HG03439 (cell line): ENCODE measurements around the gene THRA.

Experiments
- ATAC-seq: cut with Tn5 transposase; IDR thresholded peaks from one replicate; pipeline ENCODE4 v1.9.1; 2021; ENCODE audit warnings: mild to moderate bottlenecking, moderate library complexity; ENCODE audit not compliant: unreplicated experiment

Gene THRA

DNA sequence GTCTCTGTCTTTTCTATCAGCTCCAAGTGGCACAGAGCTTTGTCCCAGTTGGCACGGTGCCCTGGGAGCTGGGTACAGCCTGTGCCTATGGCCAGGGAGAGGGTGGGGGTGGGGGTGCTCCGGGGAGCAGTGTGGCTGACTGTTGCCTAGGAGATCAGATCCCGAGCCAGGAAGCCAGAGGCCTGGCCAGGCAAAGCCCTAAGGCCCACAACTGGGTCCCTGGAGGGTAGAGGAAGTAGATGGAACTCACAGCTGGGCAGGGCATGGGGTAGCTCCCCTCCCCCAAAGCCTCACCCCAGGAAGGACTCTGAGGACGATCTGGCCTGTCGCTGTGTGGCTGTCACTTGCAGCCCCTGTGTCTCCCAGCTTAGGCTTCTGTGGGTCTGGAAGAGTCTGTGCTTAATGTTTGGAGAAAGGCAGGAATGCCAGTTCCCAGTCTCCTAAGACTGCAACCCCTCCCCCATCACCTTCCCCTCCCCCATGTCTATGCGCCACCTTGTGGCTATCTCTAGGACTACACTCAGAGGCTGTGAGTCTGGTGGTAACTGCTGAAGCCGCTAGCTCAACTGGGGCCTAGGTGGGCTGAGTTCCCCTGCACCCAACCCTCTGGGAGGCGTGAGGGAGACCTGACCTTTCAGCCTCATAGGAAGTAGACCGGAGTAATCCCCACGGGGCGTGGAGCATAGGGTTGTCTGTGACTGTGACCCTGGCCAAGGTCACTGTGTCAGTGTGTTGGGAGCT, 12.6 kb downstream of the THRA start:
- ATAC-seq = no peak

- no peak for ATAC-seq
Measured at GRCh38 chr17:40075942-40076498, 13.3 kb downstream of the THRA start.

DNA sequence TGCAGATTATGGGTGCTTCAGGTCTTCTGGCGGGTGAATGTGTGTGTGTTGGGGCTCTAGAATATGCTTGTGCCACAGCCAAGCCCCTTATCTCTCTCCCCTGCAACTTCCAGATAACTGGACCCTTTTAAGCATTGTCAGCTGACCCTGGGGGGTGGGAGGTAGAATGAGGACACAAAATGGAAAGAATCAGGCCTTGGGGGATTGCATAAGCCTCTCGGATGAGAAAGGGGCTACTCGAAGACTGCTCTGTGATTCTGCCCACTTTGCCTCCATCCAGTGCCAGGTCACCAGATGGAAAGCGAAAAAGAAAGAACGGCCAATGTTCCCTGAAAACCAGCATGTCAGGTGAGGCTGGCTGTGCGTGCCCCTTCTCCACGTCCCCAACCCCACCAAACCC, 13.8 kb downstream of the THRA start:
- ATAC-seq = no peak

DNA sequence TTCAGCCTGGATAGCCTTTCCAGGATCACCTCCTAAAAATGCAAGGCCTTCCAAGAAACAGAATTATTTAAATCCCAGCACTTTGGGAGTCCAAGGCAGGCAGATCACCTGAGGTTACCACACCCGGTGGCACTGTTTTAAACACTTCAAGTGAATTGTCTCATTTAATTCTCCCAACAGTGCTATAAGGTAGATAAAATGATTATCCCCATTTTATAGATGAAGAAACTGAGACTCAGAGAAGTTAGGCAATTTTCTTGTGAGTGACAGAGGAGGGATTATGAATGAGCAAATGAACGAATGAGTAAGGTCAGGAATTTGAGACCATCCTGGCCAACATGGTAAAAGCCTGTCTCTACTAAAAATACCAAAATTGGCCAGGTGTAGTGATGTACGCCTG, 16.8 kb downstream of the THRA start:
- ATAC-seq = no peak

- no peak for ATAC-seq
Measured at GRCh38 chr17:40084477-40084876, 21.7 kb downstream of the THRA start.

- no peak for ATAC-seq
Measured at GRCh38 chr17:40086150-40087044, 23.6 kb downstream of the THRA start.

GRCh38 chr17:40087049-40087794, 24.5 kb downstream of the THRA start:
- no peak for ATAC-seq

DNA sequence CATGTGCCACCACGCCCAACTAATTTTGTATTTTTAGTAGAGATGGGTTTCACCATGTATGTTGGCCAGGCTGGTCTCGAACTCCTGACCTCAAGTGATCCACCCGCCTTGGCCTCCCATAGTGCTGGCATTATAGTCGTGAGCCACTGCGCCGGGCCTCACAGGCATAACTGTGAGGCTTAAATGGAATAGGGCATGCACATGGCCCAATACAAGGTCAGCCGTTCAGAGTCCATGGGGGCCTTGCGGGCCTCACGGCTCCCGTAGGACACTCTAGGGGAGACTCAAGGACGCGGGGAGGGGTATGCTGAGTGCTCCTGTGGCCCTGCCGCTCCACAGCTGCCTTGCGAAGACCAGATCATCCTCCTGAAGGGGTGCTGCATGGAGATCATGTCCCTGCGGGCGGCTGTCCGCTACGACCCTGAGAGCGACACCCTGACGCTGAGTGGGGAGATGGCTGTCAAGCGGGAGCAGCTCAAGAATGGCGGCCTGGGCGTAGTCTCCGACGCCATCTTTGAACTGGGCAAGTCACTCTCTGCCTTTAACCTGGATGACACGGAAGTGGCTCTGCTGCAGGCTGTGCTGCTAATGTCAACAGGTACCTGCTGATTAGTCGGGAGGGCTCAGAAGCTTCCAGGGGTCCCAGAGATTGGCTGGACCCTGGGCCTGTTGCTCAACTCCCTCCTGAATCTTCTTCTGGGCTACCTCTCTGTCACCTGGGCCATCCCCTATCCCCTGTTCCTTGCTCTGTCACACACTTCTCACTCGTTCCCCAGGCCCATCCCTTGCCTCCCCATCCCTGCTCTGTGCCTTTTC, 25.3 kb downstream of the THRA start:
- ATAC-seq = no peak

GRCh38 chr17:40089077-40089895, 26.5 kb downstream of the THRA start:
- ATAC-seq = no peak

GRCh38 chr17:40090237-40091119, 27.7 kb downstream of the THRA start:
- ATAC-seq = no peak

DNA sequence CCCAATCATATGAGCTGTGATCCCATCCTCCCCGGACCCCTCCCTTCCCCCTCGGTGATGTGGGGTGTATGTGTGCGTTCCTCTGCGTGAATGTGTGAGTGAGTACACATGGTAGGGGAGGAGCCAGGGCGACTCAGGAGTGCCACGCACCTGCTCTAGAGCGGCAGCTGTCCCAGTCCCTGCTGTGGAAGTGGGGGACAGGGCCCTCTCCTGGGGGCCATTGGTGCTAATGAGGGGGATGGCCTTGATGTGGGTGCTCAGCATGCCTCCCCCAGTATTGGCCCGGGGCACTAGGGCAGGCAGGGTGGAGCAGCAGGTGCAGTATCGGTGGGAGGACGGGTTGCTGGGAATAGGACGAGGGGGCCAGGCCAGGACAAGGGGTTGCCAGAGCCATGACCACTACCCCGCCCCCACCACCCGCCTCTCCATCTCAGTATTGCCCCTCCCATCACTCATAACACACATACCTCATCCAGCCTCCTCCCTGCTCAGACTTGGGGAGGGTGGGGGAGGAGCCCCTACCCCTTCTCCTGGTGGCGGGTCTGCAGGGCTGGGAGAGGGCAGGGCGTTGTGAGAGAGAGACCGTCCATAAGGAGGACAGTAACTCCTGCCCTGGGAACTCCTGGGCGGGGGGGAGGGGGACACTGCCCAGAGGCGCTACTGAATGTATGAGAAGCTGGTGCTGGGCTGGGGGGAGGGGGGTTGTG, 29.1 kb downstream of the THRA start:
- no peak for ATAC-seq

DNA sequence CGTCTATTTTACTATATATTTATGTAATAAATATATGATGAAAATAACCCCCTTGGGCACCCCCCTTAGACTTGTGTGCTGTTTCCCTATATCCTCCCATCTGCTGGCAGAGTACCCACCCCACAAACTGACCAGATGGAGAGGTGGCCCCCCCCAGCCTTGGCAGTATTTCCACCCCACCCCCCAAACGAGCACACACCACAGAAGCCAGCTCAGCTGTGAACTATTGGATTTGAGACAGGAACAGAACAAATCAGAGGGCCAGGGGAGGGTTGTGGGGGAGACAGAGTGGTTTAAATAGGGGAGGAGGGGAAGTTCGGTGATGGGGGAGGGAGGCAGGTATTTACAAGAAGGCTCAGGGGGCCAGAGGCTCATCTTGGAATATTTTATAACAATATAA, 29.8 kb downstream of the THRA start:
- no peak for ATAC-seq

DNA sequence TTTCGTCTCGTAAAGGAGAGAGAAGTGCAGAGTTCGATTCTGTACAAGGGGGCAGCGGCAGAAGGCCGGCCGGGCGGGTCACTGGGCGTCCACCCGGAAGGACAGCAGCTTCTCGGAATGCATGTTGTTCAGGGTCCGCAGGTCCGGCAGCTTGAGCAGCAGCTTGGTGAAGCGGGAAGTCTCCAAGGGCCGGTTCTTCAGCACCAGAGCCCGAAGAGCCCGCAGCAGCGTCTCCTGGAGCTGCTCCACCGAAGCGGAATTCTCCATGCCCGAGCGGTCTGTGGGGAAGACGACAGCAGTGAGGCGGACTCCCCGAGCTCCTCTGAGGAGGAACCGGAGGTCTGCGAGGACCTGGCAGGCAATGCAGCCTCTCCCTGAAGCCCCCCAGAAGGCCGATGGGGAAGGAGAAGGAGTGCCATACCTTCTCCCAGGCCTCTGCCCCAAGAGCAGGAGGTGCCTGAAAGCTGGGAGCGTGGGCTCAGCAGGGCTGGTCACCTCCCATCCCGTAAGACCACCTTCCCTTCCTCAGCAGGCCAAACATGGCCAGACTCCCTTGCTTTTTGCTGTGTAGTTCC, 30.3 kb downstream of the THRA start:
- ATAC-seq = no peak

GRCh38 chr17:40093580-40094201, 30.9 kb downstream of the THRA start:
- ATAC-seq = no peak

DNA sequence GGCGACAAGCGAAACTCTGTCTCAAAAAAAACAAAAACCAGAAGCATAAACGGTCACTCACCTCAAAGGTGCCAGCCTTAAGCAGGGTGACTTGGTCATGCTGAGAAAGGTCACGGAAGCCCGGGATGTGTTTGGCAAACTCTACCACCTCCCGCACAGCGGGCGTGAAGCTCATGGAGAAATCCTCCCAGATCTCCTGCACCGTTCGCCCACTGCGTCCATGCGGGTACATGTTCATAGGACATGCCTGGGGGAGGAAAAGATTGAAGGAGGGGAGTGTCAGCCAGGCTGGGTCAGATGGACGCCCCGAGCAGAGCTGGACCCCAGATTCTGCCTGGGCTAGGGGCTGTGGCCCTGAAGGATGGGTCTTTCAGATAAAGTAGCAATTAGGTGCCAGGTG, 32.1 kb downstream of the THRA start:
- no peak for ATAC-seq

DNA sequence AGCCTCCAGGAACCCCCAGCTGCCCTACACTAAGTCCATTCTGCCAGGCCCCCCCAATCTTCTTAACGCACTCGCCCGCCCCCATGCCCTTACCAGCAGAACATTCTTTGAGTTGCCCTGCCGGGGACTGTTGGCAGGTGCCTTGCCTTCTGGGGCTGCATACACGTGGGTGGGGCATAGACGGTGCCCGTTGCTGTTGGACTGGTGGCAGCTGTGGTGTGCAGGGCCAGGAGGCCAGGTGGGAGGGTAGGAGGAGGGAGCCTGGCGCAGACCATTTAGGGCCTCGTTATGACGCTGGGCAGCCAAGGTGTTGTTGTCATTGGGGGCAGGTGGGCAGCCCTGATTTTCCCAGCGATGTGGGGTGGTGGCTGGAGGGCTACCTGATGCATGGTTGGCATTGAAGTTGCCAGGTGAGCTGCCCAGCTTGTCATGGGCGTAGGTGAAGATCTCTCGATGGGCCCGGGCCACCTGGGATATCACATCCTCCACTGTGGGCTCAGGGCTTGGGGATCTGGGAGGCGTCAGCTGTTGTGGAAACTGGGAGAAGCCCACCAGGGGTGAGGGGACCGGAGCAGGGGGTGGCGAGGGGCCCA, 32.7 kb downstream of the THRA start:
- no peak for ATAC-seq
